ENCODE data around the gene HMGCS1.
"Not testable (repeated sequence)": the region's sequence is repeated elsewhere in the genome, so short reads cannot be mapped to it uniquely, and the experiment has no call there.

HMGCS1 gene

DNA sequence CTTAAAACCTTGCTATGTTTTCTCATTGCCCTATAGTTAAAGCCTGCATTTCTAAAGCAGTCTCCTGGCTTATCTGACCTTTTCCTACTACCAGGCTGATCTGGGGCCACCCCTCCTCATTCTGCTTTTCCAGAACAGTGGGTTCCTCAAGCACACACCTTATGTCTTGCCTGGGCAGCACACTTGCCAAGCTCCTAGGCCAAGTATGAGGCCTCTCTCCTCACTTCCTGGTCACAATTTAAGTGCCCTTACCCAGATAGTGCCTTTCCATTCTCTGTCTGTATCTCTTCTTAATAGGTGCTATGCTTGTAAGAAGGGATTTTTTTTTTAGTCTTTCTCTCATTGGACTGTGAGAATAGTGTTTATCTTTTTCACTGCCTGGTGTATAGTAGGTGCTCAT lies 39.7 kb downstream of the HMGCS1 start:
- no peak for DNase-seq

DNA sequence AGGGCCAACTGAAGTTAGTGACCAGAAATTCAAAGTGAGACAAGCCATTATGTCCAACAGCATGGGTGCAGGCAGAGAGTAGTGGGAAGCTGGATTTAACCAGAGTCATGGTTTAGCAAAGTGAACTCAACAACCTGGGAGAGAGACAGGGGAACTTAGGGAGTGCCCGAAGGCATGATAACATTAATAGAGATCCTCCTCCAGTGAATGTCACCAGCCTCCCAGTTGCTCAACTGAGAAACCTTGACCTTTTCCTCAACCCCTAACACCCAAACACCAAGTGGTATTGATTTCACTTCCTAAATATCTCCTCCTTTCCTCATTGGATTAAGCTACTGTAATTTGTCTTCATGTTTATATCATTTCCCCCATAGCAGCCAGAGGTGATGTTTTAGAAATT lies 42.6 kb downstream of the HMGCS1 start:
- no peak for DNase-seq

- DNase-seq, result no peak
These were observed 44.9 kb downstream of the HMGCS1 start for GRCh38 chr5:43268188-43268820.

GRCh38 chr5:43262269-43262668 lies 50.9 kb downstream of the HMGCS1 start:
- DNase-seq, result not testable (repeated sequence)

GRCh38 chr5:43258116-43258515 lies 55.1 kb downstream of the HMGCS1 start:
- DNase-seq, result no peak

- no peak for DNase-seq
These were observed 56.8 kb downstream of the HMGCS1 start for GRCh38 chr5:43256261-43256966.

DNA sequence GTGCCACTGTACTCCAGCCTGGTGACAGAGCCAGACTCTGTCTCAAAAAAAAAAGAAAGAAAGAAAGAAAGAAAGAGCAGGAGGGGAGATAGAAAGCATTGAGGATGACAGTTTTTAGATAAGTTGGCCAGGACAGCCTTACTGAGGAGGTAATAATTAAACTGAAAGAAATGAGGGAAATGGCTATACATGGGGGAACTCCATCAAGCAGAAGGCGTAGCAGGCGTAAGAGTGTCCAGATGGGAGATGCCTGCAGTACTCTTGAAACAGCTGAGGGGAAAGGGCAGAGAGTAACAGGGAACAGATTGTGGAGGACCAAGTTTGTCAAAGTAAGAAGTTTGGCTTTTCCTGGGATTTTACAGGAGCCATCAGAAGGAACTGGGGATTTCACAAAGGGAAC lies 57.5 kb downstream of the HMGCS1 start:
- no peak for DNase-seq

GRCh38 chr5:43251754-43252153 lies 61.5 kb downstream of the HMGCS1 start:
- no peak for DNase-seq

DNA sequence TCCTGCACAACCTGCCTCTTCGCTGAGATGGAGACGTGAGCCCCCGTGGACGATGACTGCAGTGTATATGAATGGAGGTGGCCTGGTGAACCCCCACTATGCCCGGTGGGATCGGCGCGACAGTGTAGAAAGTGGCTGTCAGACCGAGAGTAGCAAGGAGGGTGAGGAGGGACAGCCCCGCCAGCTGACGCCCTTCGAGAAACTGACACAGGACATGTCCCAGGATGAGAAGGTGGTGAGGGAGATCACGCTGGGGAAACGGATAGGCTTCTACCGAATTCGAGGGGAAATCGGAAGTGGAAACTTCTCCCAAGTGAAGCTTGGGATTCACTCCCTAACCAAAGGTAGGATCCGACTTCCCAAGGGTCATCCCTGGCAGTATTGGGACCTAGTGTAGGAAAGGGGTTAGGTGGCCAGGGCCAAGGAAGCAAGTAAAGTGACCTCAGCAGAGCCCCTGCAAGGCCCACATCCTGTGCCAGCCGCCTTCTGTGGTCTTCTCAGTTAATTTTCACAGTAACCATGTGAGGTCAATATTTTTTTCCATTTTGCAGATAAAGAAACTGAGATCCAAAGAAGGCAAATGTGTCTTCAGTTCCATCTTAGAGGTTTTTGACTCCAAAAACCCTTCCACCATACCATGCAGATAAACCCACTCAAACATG lies 67.4 kb downstream of the HMGCS1 start:
- DNase-seq, result no peak

GRCh38 chr5:43244823-43245565 lies 68.2 kb downstream of the HMGCS1 start:
- DNase-seq, result no peak

- no peak for DNase-seq
These were observed 69.9 kb downstream of the HMGCS1 start for GRCh38 chr5:43243270-43243669.

GRCh38 chr5:43242196-43242595 lies 71.0 kb downstream of the HMGCS1 start:
- no peak for DNase-seq
